ENCODE measurements around the gene SLC25A13.

SLC25A13 gene

GRCh38 chr7:96266015-96266414, 55.9 kb downstream of the SLC25A13 start:
- H3K27me3 ChIP-seq (ENCODE audit: control insufficient read depth in 1 of 2, insufficient read depth in 2 of 2, low read length in 2 of 2), result no peaks in the 10 kb centered on the region

GRCh38 chr7:96253964-96254363, 67.9 kb downstream of the SLC25A13 start:
- Histone ChIP-seq H3K27ac (ENCODE audit: low read depth, low read length) (no peak overlapping the region), H3K4me1 (ENCODE audit: insufficient read depth, low read length) (no peaks in the 10 kb centered on the region), H3K36me3 (ENCODE audit: insufficient read depth, low read length) (no peaks in the 10 kb centered on the region), H3K27me3 (ENCODE audit: control insufficient read depth in 1 of 2, insufficient read depth in 2 of 2, low read length in 2 of 2) (no peaks in the 10 kb centered on the region), H3K9ac (ENCODE audit: low read length) (no peak overlapping the region), H3K4me3 (ENCODE audit: low read depth in 1 of 2, low read length in 2 of 2) (no peak overlapping the region), H3K9me3 (ENCODE audit: low read length) (no peaks in the 10 kb centered on the region)

More at GRCh38 chr7:96266015-96266414, 55.9 kb downstream of the SLC25A13 start:
- Histone ChIP-seq H3K36me3 (ENCODE audit: insufficient read depth, low read length) (peaks cover 11% of the 10 kb centered on the region), H3K4me1 (ENCODE audit: insufficient read depth, low read length) (no peaks in the 10 kb centered on the region), H3K27ac (ENCODE audit: low read depth, low read length) (no peak overlapping the region), H3K4me3 (ENCODE audit: low read depth in 1 of 2, low read length in 2 of 2) (no peak overlapping the region), H3K9me3 (ENCODE audit: low read length) (no peaks in the 10 kb centered on the region), H3K9ac (ENCODE audit: low read length) (no peak overlapping the region)

- H3K9ac ChIP-seq (ENCODE audit: low read length), result no peak overlapping the region
- no peak overlapping the region for H3K27ac ChIP-seq (ENCODE audit: low read depth, low read length)
- H3K4me1 ChIP-seq (ENCODE audit: insufficient read depth, low read length), result no peaks in the 10 kb centered on the region
Observed at GRCh38 chr7:96253441-96253840, 68.5 kb downstream of the SLC25A13 start.

GRCh38 chr7:96250776-96251361, 71.0 kb downstream of the SLC25A13 start:
- H3K4me1 ChIP-seq (ENCODE audit: insufficient read depth, low read length), result no peaks in the 10 kb centered on the region
- H3K27me3 ChIP-seq (ENCODE audit: control insufficient read depth in 1 of 2, insufficient read depth in 2 of 2, low read length in 2 of 2), result no peaks in the 10 kb centered on the region
- no peak overlapping the region for H3K4me3 ChIP-seq (ENCODE audit: low read depth in 1 of 2, low read length in 2 of 2)
- H3K9me3 ChIP-seq (ENCODE audit: low read length), result no peaks in the 10 kb centered on the region
- H3K9ac ChIP-seq (ENCODE audit: low read length), result no peak overlapping the region
- H3K36me3 ChIP-seq (ENCODE audit: insufficient read depth, low read length), result no peaks in the 10 kb centered on the region
- no peak overlapping the region for H3K27ac ChIP-seq (ENCODE audit: low read depth, low read length)

More at GRCh38 chr7:96253441-96253840, 68.5 kb downstream of the SLC25A13 start:
- Histone ChIP-seq H3K36me3 (ENCODE audit: insufficient read depth, low read length) (no peaks in the 10 kb centered on the region), H3K27me3 (ENCODE audit: control insufficient read depth in 1 of 2, insufficient read depth in 2 of 2, low read length in 2 of 2) (no peaks in the 10 kb centered on the region), H3K4me3 (ENCODE audit: low read depth in 1 of 2, low read length in 2 of 2) (no peak overlapping the region), H3K9me3 (ENCODE audit: low read length) (no peaks in the 10 kb centered on the region)

- Histone ChIP-seq H3K27ac (ENCODE audit: low read depth, low read length) (no peak overlapping the region), H3K9ac (ENCODE audit: low read length) (no peak overlapping the region), H3K9me3 (ENCODE audit: low read length) (no peaks in the 10 kb centered on the region)
Observed at GRCh38 chr7:96248405-96248804, 73.5 kb downstream of the SLC25A13 start.

GRCh38 chr7:96246919-96247318, 75.0 kb downstream of the SLC25A13 start:
- no peaks in the 10 kb centered on the region for H3K36me3 ChIP-seq (ENCODE audit: insufficient read depth, low read length)
- H3K27me3 ChIP-seq (ENCODE audit: control insufficient read depth in 1 of 2, insufficient read depth in 2 of 2, low read length in 2 of 2), result no peaks in the 10 kb centered on the region
- H3K4me3 ChIP-seq (ENCODE audit: low read depth in 1 of 2, low read length in 2 of 2), result no peak overlapping the region
- no peaks in the 10 kb centered on the region for H3K4me1 ChIP-seq (ENCODE audit: insufficient read depth, low read length)
- H3K9ac ChIP-seq (ENCODE audit: low read length), result no peak overlapping the region
- H3K27ac ChIP-seq (ENCODE audit: low read depth, low read length), result no peak overlapping the region
- H3K9me3 ChIP-seq (ENCODE audit: low read length), result no peaks in the 10 kb centered on the region

More at GRCh38 chr7:96248405-96248804, 73.5 kb downstream of the SLC25A13 start:
- Histone ChIP-seq H3K36me3 (ENCODE audit: insufficient read depth, low read length) (no peaks in the 10 kb centered on the region), H3K4me3 (ENCODE audit: low read depth in 1 of 2, low read length in 2 of 2) (no peak overlapping the region), H3K4me1 (ENCODE audit: insufficient read depth, low read length) (no peaks in the 10 kb centered on the region), H3K27me3 (ENCODE audit: control insufficient read depth in 1 of 2, insufficient read depth in 2 of 2, low read length in 2 of 2) (no peaks in the 10 kb centered on the region)

- Histone ChIP-seq H3K27me3 (ENCODE audit: control insufficient read depth in 1 of 2, insufficient read depth in 2 of 2, low read length in 2 of 2) (no peaks in the 10 kb centered on the region), H3K9ac (ENCODE audit: low read length) (no peak overlapping the region), H3K4me3 (ENCODE audit: low read depth in 1 of 2, low read length in 2 of 2) (no peak overlapping the region), H3K9me3 (ENCODE audit: low read length) (no peaks in the 10 kb centered on the region), H3K36me3 (ENCODE audit: insufficient read depth, low read length) (no peaks in the 10 kb centered on the region), H3K27ac (ENCODE audit: low read depth, low read length) (no peak overlapping the region), H3K4me1 (ENCODE audit: insufficient read depth, low read length) (no peaks in the 10 kb centered on the region)
Observed at GRCh38 chr7:96244992-96245292, 77.0 kb downstream of the SLC25A13 start.

GRCh38 chr7:96244244-96244991, 77.5 kb downstream of the SLC25A13 start:
- Histone ChIP-seq H3K27me3 (ENCODE audit: control insufficient read depth in 1 of 2, insufficient read depth in 2 of 2, low read length in 2 of 2) (no peaks in the 10 kb centered on the region), H3K4me3 (ENCODE audit: low read depth in 1 of 2, low read length in 2 of 2) (no peak overlapping the region), H3K36me3 (ENCODE audit: insufficient read depth, low read length) (no peaks in the 10 kb centered on the region), H3K4me1 (ENCODE audit: insufficient read depth, low read length) (no peaks in the 10 kb centered on the region), H3K9me3 (ENCODE audit: low read length) (no peaks in the 10 kb centered on the region), H3K9ac (ENCODE audit: low read length) (no peak overlapping the region), H3K27ac (ENCODE audit: low read depth, low read length) (no peak overlapping the region)

GRCh38 chr7:96243241-96243640, 78.7 kb downstream of the SLC25A13 start:
- no peaks in the 10 kb centered on the region for H3K4me1 ChIP-seq (ENCODE audit: insufficient read depth, low read length)
- H3K4me3 ChIP-seq (ENCODE audit: low read depth in 1 of 2, low read length in 2 of 2), result no peak overlapping the region
- H3K9ac ChIP-seq (ENCODE audit: low read length), result no peak overlapping the region
- H3K27ac ChIP-seq (ENCODE audit: low read depth, low read length), result no peak overlapping the region
- no peaks in the 10 kb centered on the region for H3K27me3 ChIP-seq (ENCODE audit: control insufficient read depth in 1 of 2, insufficient read depth in 2 of 2, low read length in 2 of 2)
- H3K36me3 ChIP-seq (ENCODE audit: insufficient read depth, low read length), result no peaks in the 10 kb centered on the region
- H3K9me3 ChIP-seq (ENCODE audit: low read length), result no peaks in the 10 kb centered on the region

GRCh38 chr7:96241855-96242254, 80.0 kb downstream of the SLC25A13 start:
- Histone ChIP-seq H3K4me1 (ENCODE audit: insufficient read depth, low read length) (peaks cover 7% of the 10 kb centered on the region), H3K9me3 (ENCODE audit: low read length) (no peaks in the 10 kb centered on the region), H3K27me3 (ENCODE audit: control insufficient read depth in 1 of 2, insufficient read depth in 2 of 2, low read length in 2 of 2) (no peaks in the 10 kb centered on the region), H3K4me3 (ENCODE audit: low read depth in 1 of 2, low read length in 2 of 2) (no peak overlapping the region), H3K27ac (ENCODE audit: low read depth, low read length) (no peak overlapping the region), H3K36me3 (ENCODE audit: insufficient read depth, low read length) (no peaks in the 10 kb centered on the region), H3K9ac (ENCODE audit: low read length) (no peak overlapping the region)

GRCh38 chr7:96238976-96239766, 82.7 kb downstream of the SLC25A13 start:
- H3K27me3 ChIP-seq (ENCODE audit: control insufficient read depth in 1 of 2, insufficient read depth in 2 of 2, low read length in 2 of 2), result no peaks in the 10 kb centered on the region
- no peak overlapping the region for H3K9ac ChIP-seq (ENCODE audit: low read length)
- H3K36me3 ChIP-seq (ENCODE audit: insufficient read depth, low read length), result no peaks in the 10 kb centered on the region
- H3K4me1 ChIP-seq (ENCODE audit: insufficient read depth, low read length), result peaks cover 22% of the 10 kb centered on the region
- H3K9me3 ChIP-seq (ENCODE audit: low read length), result no peaks in the 10 kb centered on the region
- no peak overlapping the region for H3K4me3 ChIP-seq (ENCODE audit: low read depth in 1 of 2, low read length in 2 of 2)
- no peak overlapping the region for H3K27ac ChIP-seq (ENCODE audit: low read depth, low read length)

All from muscle layer of colon (tissue), 2 donors.